ENCODE measurements around the gene CREBBP. TPM values are rescaled to one million over a fixed set of nuclear protein-coding genes. Genes with fewer than 3 reads are reported as not detected.

Gene CREBBP
- total RNA-seq, 2 experiments from 2014 or later = 145 to 152 TPM

GRCh38 chr16:3810198-3810664, 70.3 kb downstream of the CREBBP start:
- no peak overlapping the region for H3K27ac ChIP-seq (ENCODE audit: low read depth in 1 of 2, low read length in 2 of 2)
- DNase-seq (no peak), ATAC-seq (ENCODE audit: poor library complexity) (no peak)
- no peaks in the 10 kb centered on the region for H3K9me3 Mint-ChIP-seq
- TF ChIP-seq CTCF (IDR thresholded peaks at IDR 0.05) = no peak
- peak overlapping the region; percentile 38 for H3K4me3 Mint-ChIP-seq
- ChIA-PET CTCF (interaction anchor here (1.1 kb wide), 1 partner anchor 9 kb away, joined by 3 read pairs; no protein-coding TSS in a partner anchor), POLR2A (no interaction called here)
- H3K36me3 Mint-ChIP-seq (ENCODE audit: low read depth) = peaks cover 63% of the 10 kb centered on the region
- peak overlapping the region; percentile 55 for H3K27ac Mint-ChIP-seq
- intact Hi-C loops (cut with DNase I, micrococcal nuclease) = loop anchor here in 1 of 2 experiments (5.0 kb wide), 1 partner anchor 37 kb away; no protein-coding TSS in a partner anchor
- no peaks in the 10 kb centered on the region for H3K9me3 ChIP-seq (ENCODE audit: control insufficient read depth in 1 of 2, insufficient read depth in 1 of 2, low read length in 2 of 2)
- no peaks in the 10 kb centered on the region for H3K27me3 ChIP-seq (ENCODE audit: control insufficient read depth in 1 of 2, insufficient read depth in 2 of 2, low read length in 2 of 2)
- H3K4me1 ChIP-seq (ENCODE audit: insufficient read depth, low read length) = peaks cover 81% of the 10 kb centered on the region
- H3K27me3 Mint-ChIP-seq = no peaks in the 10 kb centered on the region
- H3K4me3 ChIP-seq (ENCODE audit: low read length) = no peak overlapping the region
- H3K36me3 ChIP-seq (ENCODE audit: insufficient read depth, low read length) = peaks cover 32% of the 10 kb centered on the region
- H3K4me1 Mint-ChIP-seq (ENCODE audit: low read depth) = peaks cover 93% of the 10 kb centered on the region

- no peak for TF ChIP-seq CTCF (IDR thresholded peaks at IDR 0.05)
- no peak overlapping the region for H3K4me3 ChIP-seq (ENCODE audit: low read length)
- Mint-ChIP-seq H3K27me3 (no peaks in the 10 kb centered on the region), H3K4me3 (peak overlapping the region; percentile 44), H3K27ac (peak overlapping the region; percentile 55), H3K36me3 (ENCODE audit: low read depth) (peaks cover 75% of the 10 kb centered on the region), H3K9me3 (no peaks in the 10 kb centered on the region), H3K4me1 (ENCODE audit: low read depth) (peaks cover 92% of the 10 kb centered on the region)
- ATAC-seq (ENCODE audit: poor library complexity) (no peak), DNase-seq (no peak)
- intact Hi-C loops (cut with DNase I, micrococcal nuclease) = no loop called here
- H3K36me3 ChIP-seq (ENCODE audit: insufficient read depth, low read length) = peaks cover 37% of the 10 kb centered on the region
- ChIA-PET POLR2A (interaction anchor here (1.3 kb wide), 1 partner anchor 15 kb away, joined by 3 read pairs; no protein-coding TSS in a partner anchor), CTCF (no interaction called here)
- no peaks in the 10 kb centered on the region for H3K27me3 ChIP-seq (ENCODE audit: control insufficient read depth in 1 of 2, insufficient read depth in 2 of 2, low read length in 2 of 2)
- H3K4me1 ChIP-seq (ENCODE audit: insufficient read depth, low read length) = peaks cover 66% of the 10 kb centered on the region
- no peaks in the 10 kb centered on the region for H3K9me3 ChIP-seq (ENCODE audit: control insufficient read depth in 1 of 2, insufficient read depth in 1 of 2, low read length in 2 of 2)
- H3K27ac ChIP-seq (ENCODE audit: low read depth in 1 of 2, low read length in 2 of 2) = peak overlapping the region in 1 of 2 donors; percentile 28
Observed at GRCh38 chr16:3808308-3809063, 72.0 kb downstream of the CREBBP start.

- H3K27ac ChIP-seq (ENCODE audit: low read depth in 1 of 2, low read length in 2 of 2) = no peak overlapping the region
- ChIA-PET CTCF (no interaction called here), POLR2A (interaction anchor here (1.3 kb wide), 2 partner anchors 12 to 14 kb away, joined by 3 to 5 read pairs; no protein-coding TSS in a partner anchor)
- Mint-ChIP-seq H3K4me1 (ENCODE audit: low read depth) (peaks cover 86% of the 10 kb centered on the region), H3K9me3 (no peaks in the 10 kb centered on the region), H3K36me3 (ENCODE audit: low read depth) (peaks cover 75% of the 10 kb centered on the region), H3K27ac (peak overlapping the region; percentile 55), H3K27me3 (no peaks in the 10 kb centered on the region), H3K4me3 (peak overlapping the region; percentile 66)
- H3K4me1 ChIP-seq (ENCODE audit: insufficient read depth, low read length) = peaks cover 62% of the 10 kb centered on the region
- H3K9me3 ChIP-seq (ENCODE audit: control insufficient read depth in 1 of 2, insufficient read depth in 1 of 2, low read length in 2 of 2) = no peaks in the 10 kb centered on the region
- TF ChIP-seq CTCF (IDR thresholded peaks at IDR 0.05) = no peak
- peaks cover 34% of the 10 kb centered on the region for H3K36me3 ChIP-seq (ENCODE audit: insufficient read depth, low read length)
- no peak for DNase-seq
- no peaks in the 10 kb centered on the region for H3K27me3 ChIP-seq (ENCODE audit: control insufficient read depth in 1 of 2, insufficient read depth in 2 of 2, low read length in 2 of 2)
- intact Hi-C loops (cut with DNase I, micrococcal nuclease) = no loop called here
- H3K4me3 ChIP-seq (ENCODE audit: low read length) = no peak overlapping the region
- peak; percentile 51 for ATAC-seq (ENCODE audit: poor library complexity)
Observed at GRCh38 chr16:3807425-3808123, 72.9 kb downstream of the CREBBP start.

All from CD4-positive, alpha-beta T cell (primary cell).